HG03159 (cell line): ENCODE results near the gene SLC29A3.

Experiments used
- ATAC-seq: cut with Tn5 transposase; IDR thresholded peaks from one replicate; pipeline ENCODE4 v1.9.1; 2021; ENCODE audit warnings: mild to moderate bottlenecking, moderate library complexity; ENCODE audit not compliant: unreplicated experiment

Gene SLC29A3

DNA sequence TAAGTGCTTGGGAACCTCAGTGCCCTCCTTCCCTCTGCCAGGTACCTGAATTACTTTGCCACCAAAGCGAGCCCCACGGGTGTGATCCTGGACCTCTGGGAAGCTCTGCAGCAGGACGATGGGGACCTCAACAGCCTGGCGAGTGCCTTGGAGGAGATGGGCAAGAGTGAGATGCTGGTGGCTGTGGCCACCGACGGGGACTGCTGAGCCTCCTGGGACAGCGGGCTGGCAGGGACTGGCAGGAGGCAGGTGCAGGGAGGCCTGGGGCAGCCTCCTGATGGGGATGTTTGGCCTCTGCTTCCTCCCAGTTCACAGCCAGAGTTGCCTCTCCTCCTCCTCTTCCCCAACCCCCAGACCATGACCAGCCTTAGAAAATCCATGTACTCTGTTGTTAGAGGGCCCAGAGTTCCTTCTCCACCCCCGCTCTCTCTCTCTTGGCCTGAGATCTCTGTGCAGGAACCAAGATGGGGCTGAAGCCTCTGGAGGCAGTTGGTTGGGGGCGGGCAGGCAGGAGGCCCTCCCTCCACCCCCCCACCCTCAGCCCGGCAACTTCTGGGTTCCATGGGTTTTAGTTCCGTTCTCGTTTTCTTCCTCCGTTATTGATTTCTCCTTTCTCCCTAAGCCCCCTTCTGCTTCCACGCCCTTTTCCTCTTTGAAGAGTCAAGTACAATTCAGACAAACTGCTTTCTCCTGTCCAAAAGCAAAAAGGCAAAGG lies 19.8 kb upstream of the SLC29A3 start:
- no peak for ATAC-seq

DNA sequence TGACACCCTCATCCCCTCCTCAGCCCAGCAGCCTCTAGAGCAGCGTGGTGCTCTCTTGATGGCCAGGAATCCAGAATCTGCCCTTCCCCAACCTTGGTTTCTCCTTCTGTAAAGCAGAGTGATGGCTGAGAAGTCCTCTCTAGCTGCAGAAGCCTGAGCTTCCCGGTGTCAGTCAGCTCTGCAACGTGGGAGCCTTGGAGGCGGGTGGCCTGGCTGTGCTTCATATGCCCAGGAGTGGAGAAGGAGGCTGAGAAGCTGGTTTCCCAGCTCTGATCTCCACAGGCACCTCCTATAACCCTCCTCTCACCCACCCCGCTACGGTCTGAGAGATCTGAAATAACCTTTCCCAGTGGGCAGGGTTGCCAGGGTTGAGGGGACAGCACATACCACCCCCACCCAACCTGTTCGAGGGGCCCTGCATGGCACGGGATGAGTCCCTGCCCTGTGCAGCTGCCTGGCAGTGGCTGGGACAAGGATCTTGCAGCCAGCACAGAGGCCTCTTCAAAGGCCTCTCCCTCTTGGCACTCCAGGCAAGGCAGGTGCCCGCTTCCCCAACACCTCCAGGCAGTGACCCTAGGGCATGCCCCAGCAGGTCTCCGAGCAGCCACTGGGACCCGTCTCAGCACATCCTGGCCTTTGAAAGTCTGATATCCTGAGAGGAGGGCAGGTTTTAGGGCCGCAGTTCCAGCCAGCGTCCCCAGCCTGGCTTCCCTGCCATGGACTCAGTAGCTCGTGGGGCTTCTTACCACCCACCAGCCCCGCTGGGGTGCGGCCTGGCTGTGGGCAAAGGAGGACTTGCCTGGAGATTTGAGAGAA lies 18.3 kb upstream of the SLC29A3 start:
- no peak for ATAC-seq

DNA sequence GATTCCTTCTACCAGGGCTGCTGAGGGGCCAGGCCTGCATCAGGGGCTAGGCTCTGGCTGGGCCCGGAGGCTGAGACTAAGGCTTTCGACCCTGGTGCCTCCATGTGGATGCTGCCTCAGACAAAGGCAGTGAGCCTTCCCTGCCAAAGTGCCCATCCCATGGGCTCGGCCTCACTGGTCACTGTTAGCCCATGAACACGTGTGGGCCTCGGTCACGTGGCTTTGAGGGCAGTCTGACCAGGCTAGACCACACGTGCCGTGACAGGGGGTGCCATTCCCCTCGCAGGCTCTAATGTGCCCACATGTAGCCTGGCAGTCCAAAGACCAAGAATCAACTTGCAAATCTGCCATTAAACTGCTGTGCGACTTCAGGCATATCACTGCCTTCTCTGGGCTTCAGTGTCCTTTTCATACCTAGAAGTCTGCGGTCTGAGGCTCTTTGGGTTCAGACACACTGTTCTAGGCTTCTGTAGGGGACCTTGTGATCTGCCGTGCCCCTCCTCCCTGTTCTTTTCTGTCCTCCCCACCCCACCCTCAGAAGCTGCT lies 17.6 kb upstream of the SLC29A3 start:
- ATAC-seq, result no peak

DNA sequence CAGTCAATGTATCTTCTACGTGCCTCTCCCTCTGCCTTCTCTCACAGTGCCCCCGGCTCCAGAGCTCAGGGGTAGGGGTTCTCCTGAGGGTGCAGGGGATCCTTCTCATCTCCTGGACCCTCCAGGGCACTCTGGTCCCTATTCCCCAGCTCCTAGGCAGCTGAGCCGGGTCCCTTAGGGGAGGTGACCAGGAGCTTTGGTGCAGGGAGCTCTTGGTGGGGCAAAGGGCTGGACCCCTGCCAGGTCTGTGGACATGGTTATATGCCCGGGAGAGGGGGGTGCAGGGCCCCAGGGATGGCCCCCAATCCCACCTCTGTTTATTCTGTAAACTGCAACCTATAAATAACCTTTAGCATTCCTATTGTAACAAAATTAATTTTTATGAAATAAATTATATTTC lies 16.6 kb upstream of the SLC29A3 start:
- ATAC-seq, result no peak

DNA sequence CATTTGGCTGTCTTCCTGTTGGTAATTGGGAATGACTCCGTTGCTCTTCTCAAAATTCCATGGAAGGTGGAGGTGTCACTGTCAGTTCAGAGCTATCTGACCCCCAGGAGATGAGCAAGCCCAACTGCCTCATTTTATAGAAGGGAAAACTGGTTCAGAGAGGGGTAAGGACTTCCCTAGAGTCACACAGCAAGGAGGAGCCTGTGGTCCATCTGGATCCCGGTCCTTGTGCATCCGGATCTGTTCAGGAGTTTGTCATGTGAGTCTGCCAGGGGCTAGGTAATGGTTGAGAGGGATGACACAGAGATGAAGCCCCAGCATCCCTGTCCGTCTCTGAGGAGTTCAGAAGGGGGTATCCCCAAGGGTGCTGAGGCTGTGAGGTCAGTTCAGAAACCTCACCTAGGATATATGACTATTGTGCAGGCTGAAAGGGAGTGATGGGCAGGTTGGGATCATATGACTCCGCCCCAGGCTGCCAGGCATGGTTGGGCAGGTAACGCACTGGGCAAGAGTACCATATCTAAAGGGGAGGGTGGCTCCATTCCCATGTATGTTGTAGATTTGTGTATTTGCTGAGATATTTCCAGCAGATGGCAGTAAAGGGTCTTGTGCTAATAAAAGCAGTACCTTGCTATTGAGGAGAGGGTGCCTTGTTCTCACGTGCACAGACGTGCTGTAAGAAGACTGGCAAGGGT lies 16.0 kb upstream of the SLC29A3 start:
- ATAC-seq, result no peak

DNA sequence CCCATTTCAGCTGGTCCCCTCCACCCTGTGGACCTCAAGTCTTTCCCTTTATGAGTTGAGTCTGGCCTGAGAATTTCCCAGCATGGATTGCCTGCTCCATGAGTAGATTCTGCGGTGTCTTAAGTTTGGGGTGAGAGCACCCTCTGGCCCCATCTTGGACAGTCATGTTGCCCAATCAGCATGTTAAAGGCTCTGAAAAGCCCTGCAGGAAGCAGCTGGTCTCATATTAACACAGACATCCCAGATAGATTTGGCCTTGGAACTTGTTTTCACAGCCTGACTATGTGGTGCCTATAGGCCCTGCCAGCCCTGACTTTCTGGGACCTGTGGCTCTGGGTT lies 15.5 kb upstream of the SLC29A3 start:
- ATAC-seq, result no peak

DNA sequence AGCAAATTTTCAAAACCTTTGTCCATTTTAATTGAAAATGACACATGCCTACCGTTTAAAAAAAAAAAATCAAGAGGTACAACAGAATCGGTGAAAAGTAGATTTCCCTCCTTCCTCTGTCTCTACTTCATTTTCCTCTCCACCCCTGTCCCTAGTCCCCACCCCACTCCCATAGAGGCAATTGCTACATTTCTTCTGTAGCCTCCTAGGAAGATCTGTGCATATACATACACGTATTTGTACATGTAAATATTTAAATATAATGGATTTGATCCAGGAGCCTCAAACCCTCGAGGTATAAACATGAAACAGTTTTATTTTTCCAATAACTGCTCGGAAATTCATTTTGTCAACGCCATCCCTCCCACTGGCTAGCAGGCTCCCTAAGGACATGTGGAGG lies 14.1 kb upstream of the SLC29A3 start:
- no peak for ATAC-seq

DNA sequence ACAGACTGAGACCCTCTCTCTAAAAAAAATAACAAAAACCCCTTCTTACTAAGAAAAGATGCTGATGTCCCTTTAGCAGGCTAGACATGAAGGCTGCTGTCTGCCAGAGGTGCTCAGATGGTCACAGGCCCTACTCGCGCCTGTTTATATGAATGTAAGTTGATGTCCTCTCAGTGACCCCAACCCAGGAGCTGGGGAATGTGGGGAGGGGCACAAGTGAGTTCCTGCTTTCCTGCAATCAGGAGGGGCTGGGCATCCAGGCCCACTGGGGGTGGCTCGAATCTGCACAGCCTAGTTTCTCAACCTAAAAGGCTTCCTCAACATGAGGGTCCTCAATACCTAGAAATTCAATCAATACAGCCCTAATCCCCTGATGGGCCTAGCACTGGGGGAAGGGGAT lies 12.1 kb upstream of the SLC29A3 start:
- ATAC-seq, result no peak

DNA sequence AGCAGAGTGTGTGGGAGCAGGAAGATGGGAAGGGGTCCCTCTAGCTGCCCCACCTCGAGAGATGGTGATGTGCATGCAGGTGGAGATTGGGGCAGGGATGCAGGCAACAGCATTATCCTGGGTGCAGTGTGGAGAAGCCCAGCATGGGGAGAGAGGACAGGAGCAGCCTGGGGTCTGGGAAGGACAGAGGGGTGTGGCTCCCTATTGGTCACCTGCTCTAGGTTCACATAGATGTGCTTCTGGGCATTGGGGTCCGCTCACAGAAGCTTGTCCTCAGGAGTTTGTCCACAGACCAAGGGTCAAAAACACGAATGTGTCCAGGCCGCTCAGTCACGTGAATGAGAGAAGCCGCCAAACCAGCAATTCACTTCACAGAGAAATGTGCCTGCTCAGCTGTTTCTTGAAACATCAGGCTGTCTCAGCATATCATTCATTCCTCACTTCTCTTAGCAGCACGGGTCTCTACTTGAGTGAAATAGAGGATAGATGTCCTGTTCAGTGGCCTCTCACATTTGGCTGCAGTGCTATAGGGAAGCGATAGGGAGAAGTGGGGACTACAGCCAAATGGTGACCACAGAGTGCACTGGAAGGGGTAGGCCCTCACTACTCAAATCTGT lies 11.5 kb upstream of the SLC29A3 start:
- no peak for ATAC-seq

DNA sequence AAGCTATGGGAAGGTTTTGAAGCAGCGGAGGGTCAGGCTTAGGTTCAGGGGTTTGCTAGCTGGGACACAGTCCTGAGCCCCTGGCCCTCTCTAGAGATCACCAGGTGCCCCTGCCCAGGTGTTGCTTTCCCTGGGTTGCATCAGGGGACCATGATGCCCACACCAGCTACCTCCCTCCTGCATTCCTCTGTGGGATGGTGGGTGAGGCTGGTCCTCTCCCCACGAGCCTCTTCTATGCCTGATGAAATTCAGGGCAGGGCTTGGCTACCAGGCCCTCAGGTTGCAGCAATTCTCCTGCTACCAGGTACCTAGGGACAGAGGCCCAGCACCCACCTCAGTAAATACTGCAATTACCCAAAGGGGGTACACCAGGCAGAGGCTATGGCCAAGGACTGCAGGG lies 10.8 kb upstream of the SLC29A3 start:
- ATAC-seq, result no peak

DNA sequence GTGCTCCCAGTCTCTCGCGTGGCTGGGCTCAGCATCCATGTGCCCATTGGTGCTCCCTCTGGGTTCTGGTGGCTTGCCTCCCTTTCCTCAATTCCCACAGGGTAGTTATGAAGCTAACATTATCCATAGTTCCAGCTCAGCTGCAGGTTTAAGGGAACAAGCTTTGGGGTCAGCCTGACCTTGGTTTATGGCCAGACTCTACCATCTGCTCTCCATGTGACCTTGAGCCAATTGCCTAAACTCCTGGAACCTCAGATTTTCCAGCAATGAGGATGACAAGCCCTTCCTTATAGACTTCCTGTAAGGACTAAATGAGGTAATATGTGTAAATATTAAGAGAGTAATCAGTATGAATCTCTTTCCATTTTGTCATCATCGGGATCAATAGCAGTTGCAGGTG lies 10.1 kb upstream of the SLC29A3 start:
- no peak for ATAC-seq

DNA sequence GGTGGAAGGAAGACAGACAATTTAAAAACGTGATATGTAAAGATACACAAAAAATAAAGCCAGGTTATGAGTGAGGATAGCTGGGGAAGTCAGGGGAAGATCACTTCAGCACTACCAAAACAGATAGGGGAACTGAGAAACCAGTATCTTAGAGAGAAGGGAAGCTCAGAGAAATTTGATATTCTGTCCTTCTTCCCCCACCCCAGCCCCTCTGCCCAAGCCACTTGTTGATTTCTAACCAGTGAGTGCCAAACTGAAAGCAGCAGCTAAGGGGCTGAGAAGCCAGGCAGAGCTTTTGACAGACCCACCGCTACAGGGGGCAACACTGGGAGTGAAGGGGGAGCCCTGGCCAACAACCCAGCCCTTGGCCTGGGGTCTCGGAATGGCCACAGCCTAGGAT lies 9.1 kb upstream of the SLC29A3 start:
- no peak for ATAC-seq

DNA sequence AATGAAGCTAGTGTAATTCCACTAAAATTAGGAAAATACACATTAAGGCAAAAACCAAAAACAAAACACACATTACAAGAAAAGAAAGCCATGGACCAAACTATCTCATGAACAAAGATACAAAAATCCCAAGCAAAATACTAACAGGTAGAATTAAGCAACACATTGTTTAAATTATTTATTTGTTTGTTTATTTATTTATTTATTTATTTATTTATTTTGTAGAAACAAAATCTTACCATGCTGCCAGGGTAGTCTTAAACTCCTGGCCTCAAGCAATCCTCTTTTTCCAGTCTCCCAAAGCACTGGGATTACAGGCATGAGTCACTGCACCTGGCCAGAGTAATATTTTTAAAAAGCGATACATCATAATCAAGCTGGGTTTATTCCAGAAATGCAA lies 6.8 kb upstream of the SLC29A3 start:
- no peak for ATAC-seq

DNA sequence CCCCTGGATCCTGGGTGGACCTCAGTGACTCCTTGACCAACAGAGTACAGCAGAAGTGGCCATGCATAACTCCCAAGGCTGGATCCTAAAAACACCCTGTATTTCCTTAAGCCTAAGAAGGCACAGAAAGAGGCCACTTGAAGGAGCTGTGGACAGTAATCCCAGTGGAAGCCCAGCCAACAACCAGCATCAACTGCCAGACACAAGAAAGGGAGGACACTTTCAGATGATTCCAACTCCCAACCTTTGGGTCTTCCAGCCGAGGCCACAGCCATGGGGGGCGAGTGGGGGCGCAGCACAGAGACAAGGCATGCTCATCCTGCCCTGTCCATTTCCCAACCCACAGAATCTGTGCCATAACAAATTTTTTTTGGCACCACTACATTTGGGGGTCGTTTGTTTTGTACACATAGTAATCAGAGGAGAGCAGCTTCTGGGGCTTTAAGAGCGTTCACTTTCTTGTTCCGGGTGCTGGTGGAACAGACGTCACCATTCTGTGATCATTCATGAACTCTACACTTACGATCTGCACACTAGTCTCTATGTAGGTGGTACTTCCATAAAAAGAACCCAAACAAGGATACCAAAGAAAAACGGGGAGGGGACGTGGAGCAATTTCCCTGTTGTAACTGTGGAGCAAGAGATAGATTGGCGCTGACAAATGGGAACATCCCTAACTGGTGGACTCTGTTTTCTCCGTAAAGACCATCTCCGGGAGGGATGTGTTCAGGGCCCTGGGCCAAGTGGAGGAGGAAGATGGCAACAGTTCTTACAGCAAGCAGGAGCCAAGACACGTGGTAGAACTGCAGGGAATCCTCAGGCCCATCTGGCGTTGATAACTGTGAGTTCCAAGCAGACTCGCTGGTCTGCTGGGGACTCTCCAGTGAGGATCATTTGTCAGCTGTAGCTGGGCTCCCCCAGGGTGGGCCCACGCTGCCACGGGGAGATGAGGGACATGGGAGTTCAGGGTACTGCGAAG lies 6.0 kb upstream of the SLC29A3 start:
- ATAC-seq, result no peak

DNA sequence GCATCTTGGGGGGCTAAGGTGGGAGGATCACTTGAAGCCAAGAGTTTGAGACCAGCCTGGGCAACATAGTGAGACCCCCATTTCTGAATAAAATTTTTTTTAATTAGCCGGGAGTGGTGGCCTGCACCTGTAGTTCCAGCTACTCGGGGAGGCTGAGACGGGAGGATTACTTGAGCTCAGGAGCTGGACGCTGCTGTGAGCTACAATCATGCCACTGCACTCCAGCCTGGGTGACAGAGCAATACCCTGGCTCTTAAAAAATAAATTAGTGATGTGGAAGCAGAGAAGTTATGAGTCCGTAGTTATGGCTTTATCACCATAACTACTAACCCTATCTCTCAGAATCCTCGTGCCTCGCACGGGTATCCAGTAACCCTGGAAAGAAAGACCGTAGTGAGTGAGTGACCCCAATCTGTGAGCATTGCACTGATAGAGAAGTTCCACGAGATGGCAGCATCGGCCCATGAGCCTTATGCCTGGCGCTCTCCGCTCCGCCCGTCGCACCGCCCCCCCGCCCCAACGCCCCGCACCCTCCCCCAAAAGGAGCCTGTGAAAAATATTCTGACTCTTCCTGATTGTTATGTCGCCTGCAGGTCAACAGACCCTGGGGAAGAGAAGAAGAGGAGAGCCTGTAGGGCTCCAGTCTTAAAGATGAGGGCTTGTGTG lies 4.9 kb upstream of the SLC29A3 start:
- no peak for ATAC-seq

DNA sequence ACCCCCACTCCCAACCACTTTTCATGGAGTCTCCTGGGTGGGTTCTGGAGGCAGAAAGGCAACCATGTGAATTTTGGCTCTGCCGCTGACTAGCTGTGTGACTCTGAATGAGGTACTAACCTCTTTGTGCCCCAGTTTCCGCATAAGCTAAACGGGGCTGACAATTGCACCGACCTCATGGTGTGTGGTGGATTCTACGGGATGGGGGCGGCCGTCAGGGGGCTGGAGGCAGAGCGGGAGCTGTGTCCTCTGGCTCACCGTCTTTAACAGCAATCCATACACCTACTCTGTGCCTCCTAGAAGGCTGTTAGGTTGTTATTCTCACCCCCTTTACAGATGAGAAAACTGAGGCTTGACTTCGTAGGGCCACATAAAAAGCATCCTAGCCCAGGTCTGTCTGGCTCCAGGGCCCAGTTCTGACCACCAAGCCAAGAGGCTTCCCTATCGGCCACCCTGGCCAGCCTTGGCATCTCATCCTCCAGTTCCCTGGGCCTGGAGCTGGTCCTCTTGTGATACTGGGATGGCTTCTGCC lies 4.3 kb upstream of the SLC29A3 start:
- ATAC-seq, result no peak

DNA sequence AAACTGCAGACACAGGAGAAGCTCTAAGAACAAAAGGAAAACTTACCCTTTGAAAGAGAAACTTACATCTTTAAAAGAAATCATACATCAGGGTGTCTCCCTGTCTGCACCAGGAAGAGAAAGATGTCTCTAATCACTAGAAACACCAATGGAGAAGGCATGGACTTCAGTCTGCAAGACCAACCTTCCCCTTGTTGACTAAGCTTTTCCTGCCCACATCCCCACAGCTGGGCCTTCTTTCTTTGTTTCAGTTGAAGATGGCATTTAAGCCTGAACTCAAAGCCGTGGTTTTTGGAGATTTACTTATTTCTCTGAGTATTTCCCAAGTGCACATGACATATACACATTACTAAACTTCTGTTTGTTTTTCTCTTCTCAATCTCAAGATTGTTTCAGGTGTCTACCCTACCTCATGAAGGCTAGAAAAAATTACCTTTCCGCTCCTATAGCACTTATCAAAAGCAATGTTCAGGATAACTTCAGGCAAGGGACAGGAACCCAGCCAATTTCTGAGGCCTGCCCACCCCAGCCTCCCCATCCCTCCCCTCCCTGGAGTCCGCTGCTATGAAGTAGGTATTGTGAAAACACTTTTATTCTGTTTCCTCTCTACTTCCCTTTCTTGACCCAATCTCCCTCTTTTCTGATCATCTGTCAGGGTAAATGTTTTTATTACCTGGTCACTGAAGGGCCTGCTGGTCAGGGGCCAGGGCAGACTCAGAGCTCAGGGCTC lies 2.8 kb upstream of the SLC29A3 start:
- ATAC-seq, result no peak

DNA sequence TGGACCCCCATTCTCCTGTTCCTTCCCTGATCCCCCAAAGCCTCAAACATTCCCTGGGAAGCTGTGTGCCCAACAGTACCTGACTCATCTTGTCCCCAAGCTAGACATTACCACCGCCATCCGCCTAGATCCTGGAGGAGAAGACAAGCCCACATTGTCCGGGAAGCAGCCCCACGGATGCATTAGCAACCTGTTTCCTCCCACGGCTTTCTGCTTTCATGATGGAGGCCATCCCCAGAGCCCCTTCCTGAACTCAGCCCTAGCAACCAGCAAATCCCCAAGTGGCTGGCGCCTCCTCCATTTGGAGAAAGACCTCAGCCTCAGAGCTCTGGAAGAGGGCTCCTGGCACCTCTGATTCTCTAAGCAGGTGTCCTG lies 2.3 kb upstream of the SLC29A3 start:
- ATAC-seq, result no peak

DNA sequence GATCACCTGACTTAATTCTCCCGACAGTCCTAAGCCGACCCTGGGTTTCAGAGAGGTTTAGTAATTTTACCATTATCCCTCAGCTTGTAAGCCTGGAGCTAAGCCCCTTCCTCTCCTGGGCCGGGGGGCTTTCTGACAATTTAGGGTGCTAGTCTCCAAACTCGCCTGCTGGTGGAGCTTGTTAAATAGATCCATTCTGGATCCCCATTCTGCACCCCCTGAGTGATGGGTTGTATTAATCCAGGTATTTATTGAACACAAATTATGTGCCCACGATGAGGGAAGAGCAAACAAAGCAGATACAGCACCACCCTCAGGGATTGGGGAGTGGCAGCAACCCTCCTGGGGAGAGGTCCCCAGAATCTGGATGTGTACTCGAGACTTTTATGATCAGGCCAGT lies 1.3 kb upstream of the SLC29A3 start:
- no peak for ATAC-seq
